HEK293 (cell line): Measurements from ENCODE around the gene SOS2.
"Not testable (repeated sequence)": the region's sequence is repeated elsewhere in the genome, so short reads cannot be mapped to it uniquely, and the experiment has no call there.

Source experiments
- HOXD13 ChIP-seq: sonication (generic); formaldehyde crosslinking; IDR thresholded peaks from 2 replicates; pipeline ENCODE4 v1.8.0; 2022; ENCODE audit warnings: missing genetic modification reagents, borderline replicate concordance
- OVOL3 ChIP-seq: fragments of 450-650 bp; formaldehyde crosslinking; IDR thresholded peaks from 2 replicates; pipeline ENCODE4 v1.5.1; 2016; ENCODE audit warnings: missing biosample characterization, missing genetic modification characterization
- ZNF121 ChIP-seq: fragments of 450-650 bp; formaldehyde crosslinking; IDR thresholded peaks from 2 replicates; pipeline ENCODE4 v1.5.1; 2016; ENCODE audit warnings: missing biosample characterization, missing genetic modification characterization
- ZNF324 ChIP-seq: fragments of 450-650 bp; formaldehyde crosslinking; IDR thresholded peaks from 2 replicates; pipeline ENCODE4 v1.5.1; 2016; ENCODE audit warnings: missing biosample characterization, missing genetic modification characterization
- ZNF473 ChIP-seq: fragments of 450-650 bp; formaldehyde crosslinking; IDR thresholded peaks from 2 replicates; pipeline ENCODE4 v1.5.1; 2017; ENCODE audit warnings: missing biosample characterization, missing genetic modification characterization
- ZNF560 ChIP-seq: fragments of 450-650 bp; formaldehyde crosslinking; IDR thresholded peaks from 2 replicates; pipeline ENCODE4 v1.5.1; 2017; ENCODE audit warnings: missing biosample characterization, missing genetic modification characterization, borderline replicate concordance
- ZNF670 ChIP-seq: fragments of 450-650 bp; formaldehyde crosslinking; IDR thresholded peaks from 2 replicates; pipeline ENCODE4 v1.5.1; 2016; ENCODE audit warnings: missing biosample characterization, missing genetic modification characterization, low read depth
- ZNF768 ChIP-seq: fragments of 450-650 bp; formaldehyde crosslinking; IDR thresholded peaks from 2 replicates; pipeline ENCODE4 v1.5.1; 2018; ENCODE audit warnings: missing biosample characterization, mild to moderate bottlenecking, missing genetic modification characterization
- TF ChIP-seq, protein P1 (sequence below): fragments of 450-650 bp; formaldehyde crosslinking; IDR thresholded peaks from 2 replicates; pipeline ENCODE4 v1.5.1; 2016; ENCODE audit warnings: missing biosample characterization, missing genetic modification characterization
- TF ChIP-seq, protein P2 (sequence below): fragments of 450-650 bp; formaldehyde crosslinking; IDR thresholded peaks from 2 replicates; pipeline ENCODE4 v1.5.1; 2016; ENCODE audit warnings: missing biosample characterization, missing genetic modification characterization
- TF ChIP-seq, protein P3 (sequence below): fragments of 450-650 bp; formaldehyde crosslinking; conservative IDR thresholded peaks from 2 replicates; pipeline ENCODE4 v1.5.1; 2016; ENCODE audit warnings: low read depth, missing biosample characterization, missing genetic modification characterization
- TF ChIP-seq, protein P4 (sequence below): fragments of 450-650 bp; formaldehyde crosslinking; IDR thresholded peaks from 2 replicates; pipeline ENCODE4 v1.5.1; 2016; ENCODE audit warnings: missing biosample characterization, missing genetic modification characterization
- TF ChIP-seq, protein P5 (sequence below): sonication (generic); formaldehyde crosslinking; IDR thresholded peaks from 2 replicates; pipeline ENCODE4 v1.8.1; 2022; ENCODE audit warnings: mild to moderate bottlenecking, moderate library complexity, missing genetic modification reagents
- TF ChIP-seq, protein P6 (sequence below): fragments of 450-650 bp; formaldehyde crosslinking; IDR thresholded peaks from 2 replicates; pipeline ENCODE4 v1.5.1; 2016; ENCODE audit warnings: missing biosample characterization, missing genetic modification characterization

DNA sequence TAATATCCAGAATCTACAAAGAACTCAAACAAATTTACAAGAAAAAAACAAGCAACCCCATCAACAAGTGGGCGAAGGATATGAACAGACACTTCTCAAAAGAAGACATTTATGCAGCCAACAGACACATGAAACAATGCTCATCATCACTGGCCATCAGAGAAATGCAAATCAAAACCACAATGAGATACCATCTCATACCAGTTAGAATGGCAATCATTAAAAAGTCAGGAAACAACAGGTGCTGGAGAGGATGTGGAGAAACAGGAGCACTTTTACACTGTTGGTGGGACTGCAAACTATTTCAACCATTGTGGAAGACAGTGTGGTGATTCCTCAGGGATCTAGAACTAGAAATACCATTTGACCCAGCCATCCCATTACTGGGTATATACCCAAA, 152.3 kb downstream of the SOS2 start:
- TF ChIP-seq ZNF560 (tag by site-specific recombination); ZNF768 (tag by site-specific recombination); HOXD13 (CRISPR knock-in tag); ZNF324 (tag by site-specific recombination); ZNF473 (tag by site-specific recombination); OVOL3; ZNF670; ZNF121: not testable (repeated sequence)
- TF ChIP-seq, protein P1, sequence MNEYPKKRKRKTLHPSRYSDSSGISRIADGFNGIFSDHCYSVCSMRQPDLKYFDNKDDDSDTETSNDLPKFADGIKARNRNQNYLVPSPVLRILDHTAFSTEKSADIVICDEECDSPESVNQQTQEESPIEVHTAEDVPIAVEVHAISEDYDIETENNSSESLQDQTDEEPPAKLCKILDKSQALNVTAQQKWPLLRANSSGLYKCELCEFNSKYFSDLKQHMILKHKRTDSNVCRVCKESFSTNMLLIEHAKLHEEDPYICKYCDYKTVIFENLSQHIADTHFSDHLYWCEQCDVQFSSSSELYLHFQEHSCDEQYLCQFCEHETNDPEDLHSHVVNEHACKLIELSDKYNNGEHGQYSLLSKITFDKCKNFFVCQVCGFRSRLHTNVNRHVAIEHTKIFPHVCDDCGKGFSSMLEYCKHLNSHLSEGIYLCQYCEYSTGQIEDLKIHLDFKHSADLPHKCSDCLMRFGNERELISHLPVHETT (tag by site-specific recombination) = not testable (repeated sequence)
- TF ChIP-seq, protein P2, sequence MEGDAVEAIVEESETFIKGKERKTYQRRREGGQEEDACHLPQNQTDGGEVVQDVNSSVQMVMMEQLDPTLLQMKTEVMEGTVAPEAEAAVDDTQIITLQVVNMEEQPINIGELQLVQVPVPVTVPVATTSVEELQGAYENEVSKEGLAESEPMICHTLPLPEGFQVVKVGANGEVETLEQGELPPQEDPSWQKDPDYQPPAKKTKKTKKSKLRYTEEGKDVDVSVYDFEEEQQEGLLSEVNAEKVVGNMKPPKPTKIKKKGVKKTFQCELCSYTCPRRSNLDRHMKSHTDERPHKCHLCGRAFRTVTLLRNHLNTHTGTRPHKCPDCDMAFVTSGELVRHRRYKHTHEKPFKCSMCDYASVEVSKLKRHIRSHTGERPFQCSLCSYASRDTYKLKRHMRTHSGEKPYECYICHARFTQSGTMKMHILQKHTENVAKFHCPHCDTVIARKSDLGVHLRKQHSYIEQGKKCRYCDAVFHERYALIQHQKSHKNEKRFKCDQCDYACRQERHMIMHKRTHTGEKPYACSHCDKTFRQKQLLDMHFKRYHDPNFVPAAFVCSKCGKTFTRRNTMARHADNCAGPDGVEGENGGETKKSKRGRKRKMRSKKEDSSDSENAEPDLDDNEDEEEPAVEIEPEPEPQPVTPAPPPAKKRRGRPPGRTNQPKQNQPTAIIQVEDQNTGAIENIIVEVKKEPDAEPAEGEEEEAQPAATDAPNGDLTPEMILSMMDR (tag by site-specific recombination) = not testable (repeated sequence)
- TF ChIP-seq, protein P3, sequence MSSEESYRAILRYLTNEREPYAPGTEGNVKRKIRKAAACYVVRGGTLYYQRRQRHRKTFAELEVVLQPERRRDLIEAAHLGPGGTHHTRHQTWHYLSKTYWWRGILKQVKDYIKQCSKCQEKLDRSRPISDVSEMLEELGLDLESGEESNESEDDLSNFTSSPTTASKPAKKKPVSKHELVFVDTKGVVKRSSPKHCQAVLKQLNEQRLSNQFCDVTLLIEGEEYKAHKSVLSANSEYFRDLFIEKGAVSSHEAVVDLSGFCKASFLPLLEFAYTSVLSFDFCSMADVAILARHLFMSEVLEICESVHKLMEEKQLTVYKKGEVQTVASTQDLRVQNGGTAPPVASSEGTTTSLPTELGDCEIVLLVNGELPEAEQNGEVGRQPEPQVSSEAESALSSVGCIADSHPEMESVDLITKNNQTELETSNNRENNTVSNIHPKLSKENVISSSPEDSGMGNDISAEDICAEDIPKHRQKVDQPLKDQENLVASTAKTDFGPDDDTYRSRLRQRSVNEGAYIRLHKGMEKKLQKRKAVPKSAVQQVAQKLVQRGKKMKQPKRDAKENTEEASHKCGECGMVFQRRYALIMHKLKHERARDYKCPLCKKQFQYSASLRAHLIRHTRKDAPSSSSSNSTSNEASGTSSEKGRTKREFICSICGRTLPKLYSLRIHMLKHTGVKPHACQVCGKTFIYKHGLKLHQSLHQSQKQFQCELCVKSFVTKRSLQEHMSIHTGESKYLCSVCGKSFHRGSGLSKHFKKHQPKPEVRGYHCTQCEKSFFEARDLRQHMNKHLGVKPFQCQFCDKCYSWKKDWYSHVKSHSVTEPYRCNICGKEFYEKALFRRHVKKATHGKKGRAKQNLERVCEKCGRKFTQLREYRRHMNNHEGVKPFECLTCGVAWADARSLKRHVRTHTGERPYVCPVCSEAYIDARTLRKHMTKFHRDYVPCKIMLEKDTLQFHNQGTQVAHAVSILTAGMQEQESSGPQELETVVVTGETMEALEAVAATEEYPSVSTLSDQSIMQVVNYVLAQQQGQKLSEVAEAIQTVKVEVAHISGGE = not testable (repeated sequence)
- TF ChIP-seq, protein P4, sequence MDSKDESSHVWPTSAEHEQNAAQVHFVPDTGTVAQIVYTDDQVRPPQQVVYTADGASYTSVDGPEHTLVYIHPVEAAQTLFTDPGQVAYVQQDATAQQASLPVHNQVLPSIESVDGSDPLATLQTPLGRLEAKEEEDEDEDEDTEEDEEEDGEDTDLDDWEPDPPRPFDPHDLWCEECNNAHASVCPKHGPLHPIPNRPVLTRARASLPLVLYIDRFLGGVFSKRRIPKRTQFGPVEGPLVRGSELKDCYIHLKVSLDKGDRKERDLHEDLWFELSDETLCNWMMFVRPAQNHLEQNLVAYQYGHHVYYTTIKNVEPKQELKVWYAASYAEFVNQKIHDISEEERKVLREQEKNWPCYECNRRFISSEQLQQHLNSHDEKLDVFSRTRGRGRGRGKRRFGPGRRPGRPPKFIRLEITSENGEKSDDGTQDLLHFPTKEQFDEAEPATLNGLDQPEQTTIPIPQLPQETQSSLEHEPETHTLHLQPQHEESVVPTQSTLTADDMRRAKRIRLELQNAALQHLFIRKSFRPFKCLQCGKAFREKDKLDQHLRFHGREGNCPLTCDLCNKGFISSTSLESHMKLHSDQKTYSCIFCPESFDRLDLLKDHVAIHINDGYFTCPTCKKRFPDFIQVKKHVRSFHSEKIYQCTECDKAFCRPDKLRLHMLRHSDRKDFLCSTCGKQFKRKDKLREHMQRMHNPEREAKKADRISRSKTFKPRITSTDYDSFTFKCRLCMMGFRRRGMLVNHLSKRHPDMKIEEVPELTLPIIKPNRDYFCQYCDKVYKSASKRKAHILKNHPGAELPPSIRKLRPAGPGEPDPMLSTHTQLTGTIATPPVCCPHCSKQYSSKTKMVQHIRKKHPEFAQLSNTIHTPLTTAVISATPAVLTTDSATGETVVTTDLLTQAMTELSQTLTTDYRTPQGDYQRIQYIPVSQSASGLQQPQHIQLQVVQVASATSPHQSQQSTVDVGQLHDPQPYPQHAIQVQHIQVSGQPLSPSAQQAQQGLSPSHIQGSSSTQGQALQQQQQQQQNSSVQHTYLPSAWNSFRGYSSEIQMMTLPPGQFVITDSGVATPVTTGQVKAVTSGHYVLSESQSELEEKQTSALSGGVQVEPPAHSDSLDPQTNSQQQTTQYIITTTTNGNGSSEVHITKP (tag by site-specific recombination) = not testable (repeated sequence)
- TF ChIP-seq, protein P5, sequence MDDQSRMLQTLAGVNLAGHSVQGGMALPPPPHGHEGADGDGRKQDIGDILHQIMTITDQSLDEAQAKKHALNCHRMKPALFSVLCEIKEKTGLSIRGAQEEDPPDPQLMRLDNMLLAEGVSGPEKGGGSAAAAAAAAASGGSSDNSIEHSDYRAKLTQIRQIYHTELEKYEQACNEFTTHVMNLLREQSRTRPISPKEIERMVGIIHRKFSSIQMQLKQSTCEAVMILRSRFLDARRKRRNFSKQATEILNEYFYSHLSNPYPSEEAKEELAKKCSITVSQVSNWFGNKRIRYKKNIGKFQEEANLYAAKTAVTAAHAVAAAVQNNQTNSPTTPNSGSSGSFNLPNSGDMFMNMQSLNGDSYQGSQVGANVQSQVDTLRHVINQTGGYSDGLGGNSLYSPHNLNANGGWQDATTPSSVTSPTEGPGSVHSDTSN (CRISPR knock-in tag) = not testable (repeated sequence)
- TF ChIP-seq, protein P6, sequence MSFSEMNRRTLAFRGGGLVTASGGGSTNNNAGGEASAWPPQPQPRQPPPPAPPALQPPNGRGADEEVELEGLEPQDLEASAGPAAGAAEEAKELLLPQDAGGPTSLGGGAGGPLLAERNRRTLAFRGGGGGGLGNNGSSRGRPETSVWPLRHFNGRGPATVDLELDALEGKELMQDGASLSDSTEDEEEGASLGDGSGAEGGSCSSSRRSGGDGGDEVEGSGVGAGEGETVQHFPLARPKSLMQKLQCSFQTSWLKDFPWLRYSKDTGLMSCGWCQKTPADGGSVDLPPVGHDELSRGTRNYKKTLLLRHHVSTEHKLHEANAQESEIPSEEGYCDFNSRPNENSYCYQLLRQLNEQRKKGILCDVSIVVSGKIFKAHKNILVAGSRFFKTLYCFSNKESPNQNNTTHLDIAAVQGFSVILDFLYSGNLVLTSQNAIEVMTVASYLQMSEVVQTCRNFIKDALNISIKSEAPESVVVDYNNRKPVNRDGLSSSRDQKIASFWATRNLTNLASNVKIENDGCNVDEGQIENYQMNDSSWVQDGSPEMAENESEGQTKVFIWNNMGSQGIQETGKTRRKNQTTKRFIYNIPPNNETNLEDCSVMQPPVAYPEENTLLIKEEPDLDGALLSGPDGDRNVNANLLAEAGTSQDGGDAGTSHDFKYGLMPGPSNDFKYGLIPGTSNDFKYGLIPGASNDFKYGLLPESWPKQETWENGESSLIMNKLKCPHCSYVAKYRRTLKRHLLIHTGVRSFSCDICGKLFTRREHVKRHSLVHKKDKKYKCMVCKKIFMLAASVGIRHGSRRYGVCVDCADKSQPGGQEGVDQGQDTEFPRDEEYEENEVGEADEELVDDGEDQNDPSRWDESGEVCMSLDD (tag by site-specific recombination) = not testable (repeated sequence)
